Caco-2 (cell line): ENCODE measurements around the gene RAB40B. TPM values are rescaled to one million over a fixed set of nuclear protein-coding genes. Genes with fewer than 3 reads are reported as not detected.
A peak's percentile ranks its signal among the peaks of the same experiment; 100 is the strongest.

Experiments used
- BruUV-seq: library from RNA; stranded (reverse); fragments of 400-500 nt; replicated peaks from 2 replicates; lab custom pipeline; 2021; lab: Mats Ljungman, UMichigan
- CTCF ChIA-PET: fragments of 300-600 bp; sonication (Branson Sonifier 250); formaldehyde crosslinking; loops from one replicate; lab custom pipeline; 2022; ENCODE audit warnings: antibody characterized with exemption; lab: Charles Lee
- POLR2A ChIA-PET: fragments of 300-600 bp; sonication (Branson Sonifier 250); formaldehyde crosslinking; loops from one replicate; lab custom pipeline; 2022; ENCODE audit warnings: antibody characterized with exemption; lab: Charles Lee
- DNase-seq, 2 experiments: peaks; one replicate each; pipeline versions ENCODE4 v3.0.0 to v3.0.0-alpha.2; 2020 to 2022
- H3K27me3 ChIP-seq: replicated peaks from 2 replicates; pipeline ENCODE4 v1.6.0; 2011; ENCODE audit warnings: low read length; ENCODE audit not compliant: control insufficient read depth, insufficient read depth
- H3K36me3 ChIP-seq: 2 replicates; pipeline ENCODE4 v1.5.1; 2011; ENCODE audit warnings: low read length; ENCODE audit not compliant: control insufficient read depth, insufficient read depth
- H3K4me1 ChIP-seq: fragments of 250-450 bp; sonication (Bioruptor Pico); 2 replicates; pipeline ENCODE4 v1.5.1; 2020; ENCODE audit warnings: mild to moderate bottlenecking
- H3K4me3 ChIP-seq: 2 replicates; pipeline ENCODE4 v1.5.1; 2011; ENCODE audit warnings: low read depth, mild to moderate bottlenecking, control low read depth, low read length
- H3K9me3 ChIP-seq: fragments of 250-450 bp; sonication (Bioruptor Pico); 2 replicates; pipeline ENCODE4 v1.5.1; 2020; ENCODE audit warnings: mild to moderate bottlenecking, moderate library complexity
- H3K27ac Mint-ChIP-seq: one replicate; pipeline ENCODE4 v1.8.0; 2022; ENCODE audit warnings: mixed read lengths; ENCODE audit not compliant: unreplicated experiment
- H3K27me3 Mint-ChIP-seq: one replicate; pipeline ENCODE4 v1.8.0; 2022; ENCODE audit warnings: mixed read lengths; ENCODE audit not compliant: insufficient read depth, unreplicated experiment
- H3K36me3 Mint-ChIP-seq: one replicate; pipeline ENCODE4 v1.8.0; 2022; ENCODE audit warnings: mild to moderate bottlenecking, mixed read lengths; ENCODE audit not compliant: insufficient read depth, unreplicated experiment
- H3K4me1 Mint-ChIP-seq: one replicate; pipeline ENCODE4 v1.8.0; 2022; ENCODE audit warnings: low read depth, mixed read lengths; ENCODE audit not compliant: unreplicated experiment
- H3K4me3 Mint-ChIP-seq: one replicate; pipeline ENCODE4 v1.8.0; 2022; ENCODE audit warnings: mild to moderate bottlenecking, moderate library complexity, mixed read lengths; ENCODE audit not compliant: unreplicated experiment
- H3K9me3 Mint-ChIP-seq: one replicate; pipeline ENCODE4 v1.8.0; 2022; ENCODE audit warnings: mixed read lengths; ENCODE audit not compliant: unreplicated experiment
- intact Hi-C: fragments of 100-400 bp; cut with micrococcal nuclease; formaldehyde crosslinking; loops from one replicate; pipeline ENCODE4 v1.10.0; 2022; ENCODE audit not compliant: unreplicated experiment
- total RNA-seq: library from RNA; stranded (reverse); gene quantifications from 2 replicates; pipeline ENCODE4 v1.2.3, GENCODE V29; 2022
- TF ChIP-seq, protein P1 (sequence below), 2 experiments: fragments of 200-600 bp in 1 of 2; IDR thresholded peaks; 1 replicate in 1 of 2; 2 replicates in 1 of 2; pipeline versions ENCODE4 v1.5.1 to v1.8.0; 2011 to 2022; ENCODE audit warnings: antibody characterized with exemption in 1 of 2, control low read depth in 1 of 2, inconsistent platforms in 1 of 2, low read depth in 1 of 2, low read length in 1 of 2, mild to moderate bottlenecking in 1 of 2, moderate library complexity in 1 of 2; ENCODE audit not compliant: insufficient read depth in 1 of 2, severe bottlenecking in 1 of 2, unreplicated experiment in 1 of 2

The RAB40B gene
- total RNA-seq, 1 experiment from 2014 or later: 8.8 TPM

DNA sequence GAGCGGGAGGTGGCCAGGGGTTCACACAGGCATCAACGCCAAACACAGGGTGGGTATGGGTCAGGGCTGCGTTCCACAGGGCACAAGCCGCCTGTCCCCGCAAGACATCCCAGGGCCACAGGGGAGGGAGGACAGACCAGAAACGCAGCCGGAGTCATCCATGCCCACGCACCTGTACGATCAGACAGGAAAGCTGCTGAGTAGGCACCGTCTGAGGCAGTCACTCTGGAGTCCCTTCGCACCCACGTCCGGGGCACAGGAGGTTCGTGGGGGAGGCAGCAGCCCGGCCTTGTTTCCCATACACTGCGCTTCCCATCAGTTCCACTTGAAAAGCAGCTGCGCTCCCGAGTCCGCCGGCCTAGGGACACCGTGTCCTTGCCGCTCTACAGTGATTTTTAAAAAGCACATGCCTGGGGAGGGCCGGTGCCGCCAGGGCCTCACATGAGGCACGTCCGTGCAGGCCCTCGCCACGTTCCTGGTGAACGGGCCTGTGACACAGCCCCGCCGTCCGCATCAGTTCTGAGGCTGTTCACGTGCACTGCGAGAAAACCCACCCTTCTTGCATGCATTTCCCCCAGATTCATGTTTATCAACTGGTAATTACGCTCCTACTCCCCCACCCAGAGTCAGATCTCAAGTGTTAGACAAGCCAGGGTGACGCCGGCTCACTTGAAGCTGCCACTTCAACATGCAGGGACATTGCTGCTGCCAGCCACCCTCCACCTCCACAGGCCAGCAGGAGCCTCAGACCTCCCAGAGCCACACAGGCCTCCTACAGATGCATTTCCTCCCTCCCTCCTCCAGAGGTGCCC is 85.0 kb downstream of the RAB40B start:
- Histone ChIP-seq H3K27me3 (no peaks in the 10 kb centered on the region), H3K36me3 (peaks cover 5% of the 10 kb centered on the region), H3K4me3 (no peak overlapping the region), H3K4me1 (no peaks in the 10 kb centered on the region), H3K9me3 (no peaks in the 10 kb centered on the region)
- peak in 1 of 2 experiments; percentile 47 for DNase-seq
- no TSS peak for BruUV-seq
- no peak overlapping the region for H3K27ac Mint-ChIP-seq
- H3K9me3 Mint-ChIP-seq: no peaks in the 10 kb centered on the region
- no peak overlapping the region for H3K4me3 Mint-ChIP-seq
- H3K36me3 Mint-ChIP-seq: peaks cover 100% of the 10 kb centered on the region
- intact Hi-C loops: no loop called here
- POLR2A ChIA-PET: no interaction called here
- no peaks in the 10 kb centered on the region for H3K27me3 Mint-ChIP-seq
- H3K4me1 Mint-ChIP-seq: peaks cover 7% of the 10 kb centered on the region
- CTCF ChIA-PET: no interaction called here
- TF ChIP-seq, protein P1, sequence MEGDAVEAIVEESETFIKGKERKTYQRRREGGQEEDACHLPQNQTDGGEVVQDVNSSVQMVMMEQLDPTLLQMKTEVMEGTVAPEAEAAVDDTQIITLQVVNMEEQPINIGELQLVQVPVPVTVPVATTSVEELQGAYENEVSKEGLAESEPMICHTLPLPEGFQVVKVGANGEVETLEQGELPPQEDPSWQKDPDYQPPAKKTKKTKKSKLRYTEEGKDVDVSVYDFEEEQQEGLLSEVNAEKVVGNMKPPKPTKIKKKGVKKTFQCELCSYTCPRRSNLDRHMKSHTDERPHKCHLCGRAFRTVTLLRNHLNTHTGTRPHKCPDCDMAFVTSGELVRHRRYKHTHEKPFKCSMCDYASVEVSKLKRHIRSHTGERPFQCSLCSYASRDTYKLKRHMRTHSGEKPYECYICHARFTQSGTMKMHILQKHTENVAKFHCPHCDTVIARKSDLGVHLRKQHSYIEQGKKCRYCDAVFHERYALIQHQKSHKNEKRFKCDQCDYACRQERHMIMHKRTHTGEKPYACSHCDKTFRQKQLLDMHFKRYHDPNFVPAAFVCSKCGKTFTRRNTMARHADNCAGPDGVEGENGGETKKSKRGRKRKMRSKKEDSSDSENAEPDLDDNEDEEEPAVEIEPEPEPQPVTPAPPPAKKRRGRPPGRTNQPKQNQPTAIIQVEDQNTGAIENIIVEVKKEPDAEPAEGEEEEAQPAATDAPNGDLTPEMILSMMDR (IDR thresholded peaks at IDR 0.05; ENCODE audit: insufficient read depth in 1 of 2, low read depth in 1 of 2, low read length in 1 of 2, severe bottlenecking in 1 of 2, unreplicated experiment in 1 of 2): no peak

DNA sequence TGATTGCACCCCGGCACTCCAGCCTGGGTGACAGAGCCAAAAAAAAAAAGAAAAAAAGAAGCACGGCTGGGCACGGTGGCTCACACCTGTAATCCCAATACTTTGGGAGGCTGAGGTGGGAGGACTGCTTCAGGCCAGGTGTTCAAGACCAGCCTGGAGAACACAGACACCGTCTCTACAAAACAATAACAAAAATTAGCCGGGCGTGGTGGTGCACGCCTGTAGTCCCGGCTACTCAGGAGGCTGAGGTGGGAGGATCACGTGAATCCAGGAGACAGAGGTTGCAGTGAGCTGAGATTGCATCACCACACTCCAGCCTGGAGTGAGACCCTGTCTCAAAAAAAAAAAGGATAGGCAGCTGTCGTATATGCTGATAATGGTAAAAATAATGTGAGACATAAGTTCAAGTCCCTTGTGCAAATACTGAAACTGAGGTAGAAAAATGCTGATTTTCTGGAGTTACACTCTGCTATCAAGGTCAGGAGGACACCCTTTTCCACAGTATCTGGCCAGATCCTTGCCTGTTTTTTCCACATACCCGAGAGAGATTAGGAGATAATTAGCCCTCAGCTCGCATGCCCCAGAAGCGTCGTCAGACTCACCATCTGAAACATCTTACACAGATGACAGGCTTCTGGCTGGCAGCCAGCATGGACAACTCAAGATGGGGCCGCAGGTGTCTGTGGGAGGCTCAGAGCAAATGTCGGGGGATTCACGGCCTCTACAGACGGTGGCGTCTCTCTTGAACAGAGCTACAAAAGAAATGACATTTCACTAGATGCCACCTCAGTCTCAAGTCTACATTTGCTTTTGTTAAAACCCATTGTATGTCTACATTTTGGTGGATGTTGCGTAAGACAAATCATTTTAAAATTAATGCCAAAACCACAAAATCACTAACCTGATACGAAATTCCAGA is 87.1 kb downstream of the RAB40B start:
- CTCF ChIA-PET: no interaction called here
- Histone ChIP-seq H3K4me1 (no peaks in the 10 kb centered on the region), H3K27me3 (no peaks in the 10 kb centered on the region), H3K4me3 (no peak overlapping the region), H3K9me3 (no peaks in the 10 kb centered on the region), H3K36me3 (no peaks in the 10 kb centered on the region)
- Mint-ChIP-seq H3K27me3 (no peaks in the 10 kb centered on the region), H3K36me3 (peaks cover 100% of the 10 kb centered on the region), H3K27ac (peak overlapping the region; percentile 60), H3K9me3 (no peaks in the 10 kb centered on the region), H3K4me3 (no peak overlapping the region), H3K4me1 (peaks cover 7% of the 10 kb centered on the region)
- POLR2A ChIA-PET: no interaction called here
- TF ChIP-seq, protein P1 (IDR thresholded peaks at IDR 0.05; ENCODE audit: insufficient read depth in 1 of 2, low read depth in 1 of 2, low read length in 1 of 2, severe bottlenecking in 1 of 2, unreplicated experiment in 1 of 2): no peak
- intact Hi-C loops: no loop called here
- BruUV-seq: no TSS peak
- no peak for DNase-seq

DNA sequence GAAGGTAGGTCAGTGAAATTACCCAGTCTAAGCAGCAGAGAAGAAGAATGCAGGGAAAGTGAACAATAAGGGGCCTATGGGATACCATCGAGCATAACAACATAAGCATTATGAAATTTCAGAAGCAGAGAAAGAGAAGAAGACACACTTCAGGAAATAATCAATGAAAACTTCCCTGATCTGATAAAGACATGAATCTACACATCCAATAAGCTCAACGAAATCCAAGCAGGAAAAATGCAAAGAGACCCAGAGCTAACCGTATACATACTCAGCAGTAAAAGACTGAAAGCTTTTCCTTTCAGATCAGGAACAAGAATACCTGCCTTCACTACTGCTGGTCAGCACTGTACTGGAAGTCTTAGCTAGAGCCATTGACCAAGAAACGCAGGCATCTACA is 88.8 kb downstream of the RAB40B start:
- Histone ChIP-seq H3K27me3 (no peaks in the 10 kb centered on the region), H3K36me3 (peaks cover 3% of the 10 kb centered on the region; the same call in 1 of the 2 replicates), H3K4me1 (no peaks in the 10 kb centered on the region), H3K4me3 (no peak overlapping the region), H3K9me3 (no peaks in the 10 kb centered on the region)
- peaks cover 100% of the 10 kb centered on the region for H3K36me3 Mint-ChIP-seq
- BruUV-seq: no TSS peak
- no peaks in the 10 kb centered on the region for H3K27me3 Mint-ChIP-seq
- TF ChIP-seq, protein P1 (IDR thresholded peaks at IDR 0.05; ENCODE audit: insufficient read depth in 1 of 2, low read depth in 1 of 2, low read length in 1 of 2, severe bottlenecking in 1 of 2, unreplicated experiment in 1 of 2): no peak
- ChIA-PET POLR2A (no interaction called here), CTCF (interaction anchor here (0.6 kb wide), 1 partner anchor 693 kb away, joined by 5 read pairs; no protein-coding TSS in a partner anchor)
- DNase-seq: no peak
- intact Hi-C loops: no loop called here
- H3K9me3 Mint-ChIP-seq: no peaks in the 10 kb centered on the region
- peaks cover 7% of the 10 kb centered on the region for H3K4me1 Mint-ChIP-seq
- no peak overlapping the region for H3K4me3 Mint-ChIP-seq
- H3K27ac Mint-ChIP-seq: peak overlapping the region; percentile 2
